NCI-H2171 (cell line): ENCODE measurements around the gene CLRN1.

ENCODE experiments used
- DNase-seq: peaks from one replicate; lab custom pipeline; 2025; lab: John Stamatoyannopoulos, UW

The CLRN1 gene

DNA sequence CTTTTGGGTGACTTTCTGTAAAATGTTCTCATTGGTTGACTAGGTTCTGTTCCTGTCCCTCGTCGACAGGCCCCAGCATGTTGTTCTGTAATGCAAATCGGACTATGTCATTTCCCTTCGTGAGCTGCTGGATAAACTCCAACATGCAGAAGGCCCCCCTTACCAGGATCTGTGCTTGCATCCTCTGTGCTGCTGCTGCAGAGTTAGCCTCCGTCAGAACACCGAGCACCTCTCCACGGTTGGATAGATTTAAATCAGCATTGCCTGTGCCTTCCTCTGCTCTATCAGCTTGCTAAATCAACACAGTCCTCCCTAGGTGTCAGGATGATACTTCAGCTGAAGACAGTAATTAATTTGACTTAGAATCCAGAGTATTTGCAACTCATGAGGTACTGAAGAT, 54.6 kb downstream of the CLRN1 start:
- no peak for DNase-seq

DNA sequence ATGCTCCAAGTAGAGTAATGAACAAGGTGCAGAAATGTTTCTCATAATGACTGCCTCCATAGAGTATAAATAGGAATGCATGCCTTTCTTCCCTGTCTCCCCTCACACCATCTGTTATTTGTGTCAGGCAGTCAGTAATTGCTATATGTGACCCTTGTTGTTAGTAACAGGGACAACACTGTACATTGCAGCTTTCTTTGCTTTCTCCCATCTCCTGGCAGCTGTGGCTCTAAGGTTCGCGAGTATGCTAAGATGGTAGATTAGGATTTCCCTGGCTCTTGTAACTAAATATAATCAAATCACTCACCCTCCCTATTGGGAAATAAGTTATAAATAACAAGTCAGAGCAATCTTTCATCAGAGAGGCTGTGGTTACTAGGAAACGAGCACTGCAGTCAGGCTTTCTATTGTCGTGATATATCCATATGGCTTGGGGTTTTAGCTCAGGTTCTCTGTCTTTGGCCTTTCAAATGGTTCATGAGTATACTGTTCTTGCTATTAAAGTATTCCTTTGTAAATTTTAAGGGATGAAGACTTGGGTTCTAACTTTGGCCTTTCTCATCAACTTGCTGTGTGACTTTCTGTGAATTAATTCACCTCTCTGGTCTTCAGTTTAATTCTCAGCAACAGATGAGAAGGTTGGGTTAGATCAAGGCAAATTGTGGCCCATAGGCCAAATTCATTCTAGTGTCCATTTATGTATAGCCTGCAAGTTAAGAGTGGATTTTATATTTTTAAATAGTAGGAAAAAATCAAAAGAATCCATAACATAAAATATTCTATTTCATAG, 59.2 kb downstream of the CLRN1 start:
- DNase-seq = no peak

DNA sequence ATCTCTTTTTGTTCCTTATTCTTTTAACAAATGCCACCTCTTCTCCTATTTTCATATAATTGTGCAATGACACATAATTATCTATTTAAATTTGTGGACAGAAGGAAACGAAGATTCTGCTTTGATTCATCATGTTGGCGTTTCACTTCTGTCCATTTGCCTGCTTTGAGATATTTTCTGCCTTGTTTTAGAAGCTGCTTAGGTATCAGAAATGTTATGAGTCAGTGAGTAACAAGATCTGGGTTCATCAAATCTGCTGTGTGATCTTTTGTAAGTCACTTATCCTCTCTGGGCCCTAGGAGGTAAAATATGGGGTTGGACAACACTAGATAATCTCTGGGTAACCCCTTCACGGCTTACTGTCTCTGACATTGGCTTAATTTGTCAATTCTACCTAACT, 60.0 kb downstream of the CLRN1 start:
- DNase-seq = no peak

DNA sequence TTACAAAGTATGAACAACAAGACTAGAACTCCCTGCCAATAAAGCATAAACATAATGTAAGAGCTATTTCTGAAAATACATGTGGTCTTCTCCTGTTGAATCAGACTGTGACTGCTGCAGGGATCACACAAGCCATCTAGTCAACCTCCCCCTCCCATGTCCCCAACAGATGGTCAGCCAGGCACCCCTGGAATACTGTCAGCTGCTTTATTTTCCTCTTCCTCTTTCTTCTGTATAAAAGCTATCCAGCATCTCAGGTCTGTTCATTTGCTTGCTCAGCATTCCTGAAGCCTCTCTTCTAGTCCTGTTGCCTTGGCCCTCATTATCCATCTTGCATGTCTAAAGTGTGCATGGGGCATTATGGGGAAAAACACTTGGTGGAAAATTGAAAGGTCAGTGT, 60.8 kb downstream of the CLRN1 start:
- DNase-seq = no peak

DNA sequence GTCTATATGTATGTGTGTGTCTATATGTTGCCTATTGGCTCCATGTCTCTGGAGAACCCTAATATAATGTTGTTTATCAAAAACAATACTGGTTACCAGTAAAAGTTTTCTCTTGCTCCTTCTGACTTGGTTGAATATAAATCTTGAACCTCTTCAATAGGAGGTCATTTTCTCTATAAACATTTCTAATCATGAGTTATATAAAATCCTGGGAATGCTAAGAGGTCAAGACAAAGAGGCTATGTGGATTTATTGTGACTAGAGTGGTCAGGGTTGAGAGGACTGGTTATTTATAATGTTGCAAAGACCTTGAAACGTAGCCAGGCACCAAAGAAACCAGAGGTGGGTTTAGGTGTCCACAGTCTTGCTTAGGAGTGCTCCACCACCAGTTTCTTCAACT, 66.1 kb downstream of the CLRN1 start:
- DNase-seq = no peak

DNA sequence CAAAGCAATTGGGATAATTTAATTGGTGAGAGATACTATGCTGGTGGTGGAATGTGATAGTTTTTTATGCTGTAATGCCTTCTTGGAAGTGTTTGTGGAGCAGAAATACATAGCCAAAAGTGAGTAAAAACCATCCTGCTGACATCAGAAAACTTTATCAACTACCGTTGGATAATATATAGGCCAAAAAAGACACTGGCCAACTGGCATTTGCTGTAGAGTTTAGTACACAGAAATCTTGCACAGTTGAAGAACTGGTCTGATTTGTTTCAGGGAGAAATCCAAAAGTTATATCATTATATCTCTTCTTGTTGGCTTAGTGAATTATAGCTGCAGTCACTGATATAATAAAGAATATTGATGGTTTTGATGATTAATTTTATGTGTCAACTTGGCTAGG, 66.8 kb downstream of the CLRN1 start:
- no peak for DNase-seq

DNA sequence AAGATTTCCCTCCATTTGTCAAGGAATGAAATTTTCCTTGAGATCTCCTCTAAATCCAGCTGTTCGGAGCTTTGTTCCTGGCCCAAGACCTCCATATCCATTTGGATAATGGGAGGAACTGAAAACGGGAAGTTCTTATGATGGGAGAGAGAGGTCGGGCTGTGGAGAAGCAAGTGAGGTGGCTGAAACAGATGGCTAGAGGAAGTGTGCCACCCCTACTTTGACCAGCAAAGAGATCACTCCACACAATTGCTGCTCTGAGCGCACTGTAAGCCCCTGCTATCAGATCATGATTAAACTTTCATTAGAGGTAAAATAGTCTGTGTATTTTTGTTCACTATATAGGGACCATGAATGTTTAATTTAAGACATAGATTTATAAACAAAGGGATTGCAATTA, 67.2 kb downstream of the CLRN1 start, which contains the start of gene MINDY4B:
Gene MINDY4B, minus strand, starts transcription at position 101 of the 400 bp plus-strand sequence. Its CDS starts 0 bp downstream, at position 101.
- DNase-seq = no peak

DNA sequence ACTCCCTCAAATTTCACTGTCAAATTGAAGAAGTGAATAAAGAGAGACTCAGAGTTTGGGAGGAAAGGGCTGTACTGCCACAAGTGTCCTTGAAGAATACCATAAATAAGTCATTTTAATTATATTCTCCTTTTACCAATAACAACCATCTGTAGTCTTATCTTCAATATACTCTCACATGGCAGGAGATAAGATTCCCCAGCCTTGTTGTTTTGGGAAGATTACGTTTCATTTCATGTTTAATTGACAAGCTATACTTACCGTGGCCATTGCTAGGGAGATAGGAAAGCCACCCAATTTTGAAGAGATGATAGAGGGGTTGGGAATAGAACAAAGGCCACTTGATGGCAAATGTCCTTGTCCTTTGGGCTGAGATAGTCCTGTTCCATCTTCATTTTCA, 69.5 kb downstream of the CLRN1 start:
- no peak for DNase-seq

DNA sequence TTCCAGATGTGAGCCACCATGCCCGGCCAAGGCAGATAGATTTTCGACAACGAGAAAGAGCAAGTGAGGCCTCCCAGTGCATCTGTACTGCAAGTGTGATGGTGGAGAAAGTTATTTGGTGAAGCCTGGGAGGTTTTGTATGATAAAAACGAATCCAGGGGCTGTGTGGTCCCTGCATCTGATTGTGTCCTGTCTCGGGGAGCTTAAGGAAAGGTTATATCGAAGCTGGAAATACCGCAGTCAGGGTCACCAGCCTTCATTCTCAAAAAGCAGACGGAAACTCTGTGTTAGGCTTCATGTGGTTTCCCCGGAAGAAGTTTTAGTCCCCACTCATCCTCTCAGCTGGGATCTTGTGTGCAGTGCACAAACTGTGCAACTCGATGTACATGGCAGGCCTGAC, 70.7 kb downstream of the CLRN1 start:
- DNase-seq = no peak

DNA sequence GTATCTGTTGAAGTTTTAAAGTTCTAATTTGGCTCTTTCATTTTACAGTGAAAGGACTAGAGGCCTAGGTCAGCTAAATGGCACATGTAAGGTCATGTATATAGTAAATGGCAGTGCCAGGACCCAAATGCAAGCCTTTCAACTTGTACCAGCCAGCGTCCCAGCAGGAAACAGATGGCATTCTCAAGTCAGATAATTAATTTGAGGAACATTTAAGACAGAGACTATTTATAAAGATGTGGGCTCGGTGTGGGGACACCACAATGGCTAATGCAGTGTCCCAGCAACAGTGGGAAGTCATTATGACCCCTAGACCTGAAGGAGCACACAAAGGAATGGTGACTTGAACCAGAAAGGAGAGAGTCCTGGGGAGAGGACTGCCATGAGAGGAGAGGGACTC, 73.4 kb downstream of the CLRN1 start:
- no peak for DNase-seq

DNA sequence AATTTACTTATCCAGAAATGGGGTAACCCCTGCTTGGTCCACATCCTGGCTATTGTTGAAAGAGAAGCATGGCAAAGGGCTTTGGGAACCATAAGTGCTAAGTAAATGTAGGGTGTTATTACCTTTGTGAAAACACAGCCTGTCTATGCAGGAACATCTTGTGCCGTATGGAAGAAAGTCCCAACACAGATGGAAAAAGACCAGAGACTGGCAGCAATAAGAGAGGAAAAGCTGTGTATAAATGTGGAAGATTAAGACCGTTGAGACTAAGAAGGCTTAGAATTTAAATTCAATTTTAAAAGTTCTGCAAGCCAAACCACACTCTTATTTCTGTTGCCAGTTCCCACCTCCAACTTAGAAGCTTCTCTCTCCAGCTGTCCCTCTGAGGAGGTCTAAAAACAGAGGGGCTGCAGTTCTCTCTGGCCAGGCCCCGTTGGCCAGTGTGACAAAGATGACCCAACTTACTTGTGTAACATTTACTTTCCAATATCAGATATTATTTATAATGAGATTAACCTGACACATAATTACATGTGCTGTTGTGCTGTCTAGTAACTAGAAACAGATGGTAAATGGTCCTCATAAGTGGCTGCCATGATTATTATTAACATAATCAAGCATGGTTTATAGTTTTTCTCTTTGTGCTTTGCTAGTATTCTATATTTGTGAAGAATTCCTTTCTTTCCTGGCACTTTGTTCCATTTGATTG, 74.3 kb downstream of the CLRN1 start:
- no peak for DNase-seq

DNA sequence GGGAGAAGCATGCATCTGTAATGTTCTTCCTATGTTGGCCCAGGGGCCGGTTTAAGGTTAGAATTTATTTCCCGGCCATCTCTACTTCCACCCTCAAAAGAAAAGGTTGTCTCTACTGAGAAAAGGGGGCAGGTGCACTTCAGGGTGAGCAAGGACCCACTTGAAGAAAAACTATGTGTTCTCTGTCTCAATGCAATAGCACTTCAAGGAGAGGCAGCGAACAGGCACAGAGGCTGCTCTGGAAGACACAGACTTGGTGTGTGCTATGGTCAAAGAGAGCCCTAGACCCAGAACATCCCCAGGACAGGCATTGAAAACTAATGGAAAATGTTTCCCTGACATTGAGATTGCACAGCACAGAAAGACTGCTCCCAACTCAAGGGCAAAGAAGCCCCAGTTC, 74.9 kb downstream of the CLRN1 start:
- no peak for DNase-seq

DNA sequence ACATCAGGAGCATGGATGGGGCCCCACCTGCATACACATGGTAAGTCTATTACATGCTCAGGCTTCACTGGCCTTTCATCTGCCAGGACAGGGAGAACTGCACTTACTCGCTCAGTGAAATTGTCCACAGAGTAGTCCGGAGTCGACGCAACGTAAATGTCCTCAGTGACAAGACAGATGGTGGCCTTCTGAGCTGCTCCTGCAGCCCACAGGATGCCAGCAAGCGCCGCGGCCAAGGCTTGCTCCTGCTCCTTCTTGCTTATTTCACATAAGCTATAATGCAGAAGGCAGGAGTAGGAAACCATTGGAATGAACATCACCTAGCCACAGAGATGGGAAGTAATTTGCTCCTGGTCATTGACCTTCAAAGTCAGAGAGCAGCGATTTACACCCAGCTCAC, 81.7 kb downstream of the CLRN1 start:
- no peak for DNase-seq

DNA sequence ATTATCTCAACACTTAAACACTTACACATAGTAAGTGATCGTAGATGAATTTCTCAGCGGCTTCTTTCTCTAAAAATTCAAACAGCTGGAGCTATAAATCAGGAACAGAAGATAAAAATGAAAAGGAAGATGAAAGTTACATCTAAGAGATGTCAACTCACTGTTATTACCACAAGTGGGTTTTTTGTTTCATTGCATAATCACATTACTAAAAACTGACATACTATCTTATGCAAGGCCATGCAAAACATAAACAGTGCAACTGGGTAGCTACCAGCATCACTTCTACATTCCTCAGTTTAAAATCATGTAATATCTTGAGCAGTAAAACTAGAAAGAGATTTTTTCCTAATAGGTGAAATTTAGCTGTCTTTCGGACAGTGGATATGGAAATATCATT, 82.2 kb downstream of the CLRN1 start:
- no peak for DNase-seq

DNA sequence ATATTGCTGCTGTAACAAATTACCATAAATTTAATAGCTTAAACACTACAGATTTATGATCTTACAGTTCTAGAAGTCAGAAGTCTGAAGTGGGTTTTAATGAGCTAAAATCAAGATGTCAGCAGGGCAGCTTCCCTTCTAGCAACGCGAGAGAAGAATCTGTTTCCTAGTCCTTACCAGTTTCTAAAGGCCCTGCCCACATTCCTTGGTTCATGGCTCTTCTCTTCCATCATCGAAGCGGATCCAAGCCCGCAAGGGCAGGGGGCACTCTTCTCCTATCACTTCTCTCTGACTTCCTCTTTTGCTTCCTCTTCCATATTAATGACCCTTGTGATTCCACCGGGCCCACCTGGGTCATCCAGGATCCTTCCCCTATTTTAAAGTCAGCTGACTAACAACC, 83.4 kb downstream of the CLRN1 start:
- DNase-seq = no peak

DNA sequence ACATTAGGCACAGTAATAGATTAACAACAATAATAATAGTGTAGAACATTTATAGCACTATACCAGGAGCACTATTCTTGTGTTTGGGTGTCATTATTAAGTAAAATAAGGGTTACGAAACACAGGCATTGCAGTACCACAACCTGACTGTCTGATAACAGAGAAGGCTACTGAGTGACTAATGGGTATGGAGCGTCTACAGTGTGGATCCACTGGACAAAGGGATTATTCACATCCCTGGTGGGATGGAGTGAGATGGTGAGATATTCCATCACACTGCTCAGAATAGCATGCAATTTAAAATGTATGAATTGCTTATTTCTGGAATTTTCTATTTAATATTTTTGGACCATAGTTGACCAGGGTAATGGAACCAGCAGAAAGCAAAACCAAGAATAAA, 85.5 kb downstream of the CLRN1 start:
- no peak for DNase-seq

DNA sequence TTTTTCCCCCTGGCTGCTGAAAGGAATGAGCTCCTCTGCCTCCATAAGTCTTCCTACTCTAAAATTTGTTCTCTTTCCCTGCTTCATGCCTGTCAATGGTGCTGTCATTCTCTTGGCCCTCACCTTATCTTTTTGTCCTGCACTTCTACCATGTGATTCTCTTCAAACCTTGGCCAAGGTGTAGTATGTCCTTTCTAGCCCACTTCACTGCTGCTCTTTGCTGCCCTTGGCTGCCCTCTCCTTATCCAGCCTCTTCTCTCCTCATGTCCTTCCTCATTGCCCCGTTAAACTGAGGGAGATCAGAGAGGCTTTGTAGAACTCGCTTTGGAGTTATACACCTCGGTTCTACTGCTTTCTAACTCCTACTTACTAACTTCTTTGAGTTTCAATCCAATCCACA, 87.0 kb downstream of the CLRN1 start:
- DNase-seq = no peak

DNA sequence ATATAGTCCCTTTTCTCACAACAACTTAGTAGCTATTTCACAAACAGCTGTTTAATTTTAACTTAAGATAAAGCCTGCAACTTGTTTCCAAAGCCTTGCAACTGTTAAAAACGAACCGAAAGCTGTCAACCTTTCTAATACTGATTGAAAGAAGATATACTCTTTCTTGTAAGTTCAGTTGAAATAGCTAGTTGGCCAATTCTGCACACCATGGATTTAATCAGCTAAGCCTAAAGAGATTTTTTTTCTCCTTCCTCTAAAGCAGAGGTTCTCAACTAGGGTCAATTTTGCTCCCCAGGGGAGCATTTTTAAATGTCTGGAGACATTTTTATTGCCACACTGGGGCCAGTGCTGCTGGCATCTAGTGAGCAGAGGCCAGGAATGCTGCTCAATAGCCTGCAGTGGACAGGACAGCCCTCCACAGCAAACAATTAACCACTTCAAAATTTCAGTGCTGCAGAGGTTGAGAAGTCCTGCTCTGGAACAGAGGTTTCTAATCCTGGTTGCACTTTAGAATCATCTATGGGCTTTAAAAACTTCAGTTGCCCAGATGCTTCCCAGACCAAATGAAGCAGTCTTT, 93.4 kb downstream of the CLRN1 start:
- no peak for DNase-seq

DNA sequence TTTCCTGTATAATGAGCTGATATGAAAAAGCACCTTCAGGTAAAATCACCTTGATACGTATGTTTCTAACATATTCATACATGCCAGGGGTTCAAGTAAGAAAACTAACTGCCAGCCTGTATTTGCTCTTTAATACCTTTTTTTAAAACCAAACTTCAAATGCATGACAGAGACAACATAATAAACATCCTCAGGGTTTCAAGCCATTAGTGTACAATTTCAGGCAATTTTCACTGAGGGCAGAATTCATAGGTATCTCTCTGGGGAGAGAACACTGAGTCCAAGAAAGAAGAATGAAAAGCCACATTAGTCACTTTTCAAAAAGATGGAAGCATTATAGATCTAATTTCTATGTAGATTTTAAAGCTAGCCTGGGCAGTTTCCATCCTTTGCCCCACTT, 94.2 kb downstream of the CLRN1 start:
- DNase-seq = no peak

DNA sequence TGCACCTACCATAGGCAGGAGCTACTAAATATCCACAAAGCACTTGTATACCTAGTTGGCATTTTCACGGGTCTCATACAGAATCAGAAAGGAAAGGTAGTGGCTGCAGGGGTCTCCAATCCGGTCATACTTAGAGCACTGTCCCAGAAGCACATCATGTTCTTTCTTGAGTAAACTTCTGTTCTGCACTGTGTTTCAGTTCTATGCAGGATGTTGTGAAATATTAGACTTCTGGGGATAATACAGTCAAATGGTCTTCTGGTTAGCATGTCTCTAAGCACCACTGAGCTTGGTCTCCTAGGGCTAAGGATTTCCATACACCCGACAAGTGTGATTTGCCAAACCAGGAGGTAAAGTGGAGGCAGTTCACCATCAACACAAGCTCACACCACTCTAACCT, 95.2 kb downstream of the CLRN1 start:
- no peak for DNase-seq

DNA sequence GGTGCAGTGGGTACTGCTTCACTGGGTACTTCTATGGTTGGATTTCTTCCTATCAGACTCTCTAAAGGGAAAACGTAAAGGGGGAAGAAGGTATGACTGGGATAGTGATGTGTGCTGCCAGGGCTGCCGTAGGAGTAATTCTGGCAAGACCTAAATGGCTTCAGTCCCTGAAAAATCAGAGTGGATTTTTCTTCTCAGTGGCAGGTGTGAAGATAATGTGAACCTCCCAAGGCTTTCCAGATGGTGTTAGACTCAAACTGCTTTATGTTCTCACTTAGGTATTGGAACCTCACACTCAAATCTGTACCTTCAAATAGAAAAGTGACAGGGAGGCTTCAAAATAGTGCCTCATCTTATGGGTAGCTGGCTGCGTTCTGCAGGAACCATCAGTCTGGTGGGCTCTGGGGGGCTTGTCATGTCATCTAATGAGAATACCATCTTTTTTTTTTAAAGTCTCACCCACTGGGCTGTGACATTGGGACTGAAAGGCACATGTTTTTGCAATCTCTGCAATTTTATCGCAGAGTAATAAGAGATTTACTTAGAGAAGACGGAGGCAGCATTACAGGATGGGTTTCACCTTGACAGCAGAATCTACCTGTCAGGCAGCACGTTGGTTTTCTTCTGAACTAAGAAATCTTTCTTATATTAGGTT, 95.8 kb downstream of the CLRN1 start:
- no peak for DNase-seq
